Activated naive CD4-positive, alpha-beta T cell treated with anti-CD3 and anti-CD28 coated beads for 36 hours (primary cell): ENCODE measurements around the gene PDE6A. TPM values are rescaled to one million over a fixed set of nuclear protein-coding genes. Genes with fewer than 3 reads are reported as not detected.
"Not testable (repeated sequence)": the region's sequence is repeated elsewhere in the genome, so short reads cannot be mapped to it uniquely, and the experiment has no call there.

Experiments used
- CTCF ChIA-PET: fragments of 350-600 bp; sonication (Branson Sonifier 250); formaldehyde crosslinking; loops from one replicate; lab custom pipeline; 2021; ENCODE audit warnings: antibody characterized with exemption; lab: Charles Lee
- DNase-seq: peaks from one replicate; pipeline ENCODE4 v3.0.0-alpha.2; 2020
- H3K27ac Mint-ChIP-seq: one replicate; pipeline ENCODE4 v1.8.0; 2021; ENCODE audit warnings: mild to moderate bottlenecking, mixed read lengths
- H3K27me3 Mint-ChIP-seq: one replicate; pipeline ENCODE4 v1.8.0; 2021; ENCODE audit warnings: low read depth, mixed read lengths
- H3K36me3 Mint-ChIP-seq: one replicate; pipeline ENCODE4 v1.8.0; 2021; ENCODE audit warnings: low read depth, mixed read lengths
- H3K4me1 Mint-ChIP-seq: one replicate; pipeline ENCODE4 v1.8.0; 2021; ENCODE audit warnings: low read depth, mixed read lengths
- H3K4me3 Mint-ChIP-seq: one replicate; pipeline ENCODE4 v1.8.0; 2021; ENCODE audit warnings: mild to moderate bottlenecking, moderate library complexity, mixed read lengths
- H3K9me3 Mint-ChIP-seq: one replicate; pipeline ENCODE4 v1.8.0; 2021; ENCODE audit warnings: mixed read lengths
- intact Hi-C: fragments of 100-400 bp; cut with micrococcal nuclease; formaldehyde crosslinking; loops from one replicate; pipeline ENCODE4 v1.15.1; 2023
- total RNA-seq, 2 experiments: library from RNA; stranded (reverse); gene quantifications; one replicate each; pipeline ENCODE4 v1.2.3, GENCODE V29; 2021

PDE6A gene
- total RNA-seq, 2 experiments from 2014 or later, result not detected

- H3K27me3 Mint-ChIP-seq, H3K27ac Mint-ChIP-seq, H3K4me1 Mint-ChIP-seq, intact Hi-C loops, H3K4me3 Mint-ChIP-seq, CTCF ChIA-PET, H3K36me3 Mint-ChIP-seq, H3K9me3 Mint-ChIP-seq, DNase-seq: not testable (repeated sequence)
Measured at GRCh38 chr5:149882633-149883032, 62.0 kb downstream of the PDE6A start.

- Mint-ChIP-seq H3K4me1 (no peaks in the 10 kb centered on the region), H3K9me3 (no peaks in the 10 kb centered on the region), H3K27me3 (no peaks in the 10 kb centered on the region), H3K36me3 (no peaks in the 10 kb centered on the region), H3K4me3 (no peak overlapping the region), H3K27ac (no peak overlapping the region)
- no peak for DNase-seq
- CTCF ChIA-PET, result no interaction called here
- intact Hi-C loops, result no loop called here
Measured at GRCh38 chr5:149881874-149882273, 62.7 kb downstream of the PDE6A start.

- CTCF ChIA-PET, result interaction anchor here (1.0 kb wide), 1 partner anchor 77 kb away, joined by 3 read pairs; no protein-coding TSS in a partner anchor
- Mint-ChIP-seq H3K27ac (no peak overlapping the region), H3K9me3 (no peaks in the 10 kb centered on the region), H3K36me3 (no peaks in the 10 kb centered on the region), H3K4me3 (no peak overlapping the region), H3K27me3 (no peaks in the 10 kb centered on the region), H3K4me1 (no peaks in the 10 kb centered on the region)
- intact Hi-C loops, result no loop called here
- no peak for DNase-seq
Measured at GRCh38 chr5:149881069-149881622, 63.4 kb downstream of the PDE6A start.

- H3K4me3 Mint-ChIP-seq, result not testable (repeated sequence)
Measured at GRCh38 chr5:149879593-149879992, 65.0 kb downstream of the PDE6A start.

GRCh38 chr5:149878371-149878770 lies 66.2 kb downstream of the PDE6A start:
- intact Hi-C loops, result no loop called here
- no peaks in the 10 kb centered on the region for H3K27me3 Mint-ChIP-seq
- CTCF ChIA-PET, result no interaction called here
- no peaks in the 10 kb centered on the region for H3K4me1 Mint-ChIP-seq
- H3K36me3 Mint-ChIP-seq, result no peaks in the 10 kb centered on the region
- H3K4me3 Mint-ChIP-seq, result no peak overlapping the region
- no peak for DNase-seq
- no peak overlapping the region for H3K27ac Mint-ChIP-seq
- H3K9me3 Mint-ChIP-seq, result no peaks in the 10 kb centered on the region

More at GRCh38 chr5:149879593-149879992, 65.0 kb downstream of the PDE6A start:
- H3K27me3 Mint-ChIP-seq, intact Hi-C loops, H3K4me1 Mint-ChIP-seq, H3K36me3 Mint-ChIP-seq, H3K9me3 Mint-ChIP-seq, DNase-seq, H3K27ac Mint-ChIP-seq: not testable (repeated sequence)
- CTCF ChIA-PET, result interaction anchor here (1.0 kb wide), 1 partner anchor 27 kb away, joined by 3 read pairs; no protein-coding TSS in a partner anchor

- DNase-seq, result no peak
- Mint-ChIP-seq H3K9me3 (no peaks in the 10 kb centered on the region), H3K27me3 (no peaks in the 10 kb centered on the region), H3K4me3 (no peak overlapping the region), H3K36me3 (no peaks in the 10 kb centered on the region), H3K4me1 (no peaks in the 10 kb centered on the region), H3K27ac (no peak overlapping the region)
- intact Hi-C loops, result no loop called here
- CTCF ChIA-PET, result interaction anchor here (0.8 to 3.1 kb wide), 3 partner anchors 11 to 22 kb away, joined by 3 to 8 read pairs (median 6); no protein-coding TSS in a partner anchor
Measured at GRCh38 chr5:149873896-149874295, 70.7 kb downstream of the PDE6A start.

- Mint-ChIP-seq H3K27me3 (no peaks in the 10 kb centered on the region), H3K4me1 (no peaks in the 10 kb centered on the region), H3K27ac (no peak overlapping the region), H3K4me3 (no peak overlapping the region), H3K36me3 (no peaks in the 10 kb centered on the region), H3K9me3 (no peaks in the 10 kb centered on the region)
- intact Hi-C loops, result no loop called here
- DNase-seq, result no peak
- CTCF ChIA-PET, result interaction anchor here (0.7 to 3.1 kb wide), 3 partner anchors 10 to 216 kb away, joined by 3 to 8 read pairs (median 6); no protein-coding TSS in a partner anchor
Measured at GRCh38 chr5:149872351-149873040, 72.1 kb downstream of the PDE6A start.

- DNase-seq, result no peak
- Mint-ChIP-seq H3K9me3 (no peaks in the 10 kb centered on the region), H3K4me1 (no peaks in the 10 kb centered on the region), H3K27me3 (no peaks in the 10 kb centered on the region), H3K27ac (no peak overlapping the region), H3K36me3 (no peaks in the 10 kb centered on the region), H3K4me3 (no peak overlapping the region)
- CTCF ChIA-PET, result no interaction called here
- intact Hi-C loops, result no loop called here
Measured at GRCh38 chr5:149871471-149871870, 73.1 kb downstream of the PDE6A start.

GRCh38 chr5:149870697-149871096 lies 73.9 kb downstream of the PDE6A start:
- DNase-seq, result no peak
- CTCF ChIA-PET, result no interaction called here
- Mint-ChIP-seq H3K36me3 (no peaks in the 10 kb centered on the region), H3K27me3 (no peaks in the 10 kb centered on the region), H3K27ac (no peak overlapping the region), H3K9me3 (no peaks in the 10 kb centered on the region), H3K4me1 (no peaks in the 10 kb centered on the region), H3K4me3 (no peak overlapping the region)
- intact Hi-C loops, result no loop called here

- no peaks in the 10 kb centered on the region for H3K27me3 Mint-ChIP-seq
- no peak overlapping the region for H3K4me3 Mint-ChIP-seq
- CTCF ChIA-PET, result interaction anchor here (1.4 kb wide), 1 partner anchor 14 kb away, joined by 3 read pairs; no protein-coding TSS in a partner anchor
- no peaks in the 10 kb centered on the region for H3K36me3 Mint-ChIP-seq
- DNase-seq, result no peak
- H3K4me1 Mint-ChIP-seq, result no peaks in the 10 kb centered on the region
- no peaks in the 10 kb centered on the region for H3K9me3 Mint-ChIP-seq
- no peak overlapping the region for H3K27ac Mint-ChIP-seq
- intact Hi-C loops, result no loop called here
Measured at GRCh38 chr5:149870232-149870631, 74.4 kb downstream of the PDE6A start.

- Mint-ChIP-seq H3K4me3 (no peak overlapping the region), H3K27ac (no peak overlapping the region), H3K36me3 (no peaks in the 10 kb centered on the region), H3K27me3 (no peaks in the 10 kb centered on the region), H3K9me3 (no peaks in the 10 kb centered on the region), H3K4me1 (no peaks in the 10 kb centered on the region)
- intact Hi-C loops, result no loop called here
- CTCF ChIA-PET, result interaction anchor here (1.4 to 1.5 kb wide), 2 partner anchors 13 to 35 kb away, joined by 3 to 5 read pairs; no protein-coding TSS in a partner anchor
- DNase-seq, result no peak
Measured at GRCh38 chr5:149869411-149869821, 75.2 kb downstream of the PDE6A start.

GRCh38 chr5:149865746-149866145 lies 78.8 kb downstream of the PDE6A start:
- CTCF ChIA-PET, result interaction anchor here (1.5 to 3.3 kb wide), 2 partner anchors 13 to 124 kb away, joined by 3 to 19 read pairs; no protein-coding TSS in a partner anchor
- H3K27me3 Mint-ChIP-seq, result no peaks in the 10 kb centered on the region
- no peak for DNase-seq
- no peaks in the 10 kb centered on the region for H3K9me3 Mint-ChIP-seq
- intact Hi-C loops, result no loop called here
- no peak overlapping the region for H3K4me3 Mint-ChIP-seq
- H3K36me3 Mint-ChIP-seq, result no peaks in the 10 kb centered on the region
- no peak overlapping the region for H3K27ac Mint-ChIP-seq
- peaks cover 4% of the 10 kb centered on the region for H3K4me1 Mint-ChIP-seq
